Jurkat, Clone E6-1 (cell line): ENCODE measurements around the gene CDH4.

Source experiments
- DNase-seq: peaks from one replicate; pipeline ENCODE4 v3.0.0-alpha.2; 2011; ENCODE audit warnings: low read depth, low spot score
- H3K4me3 ChIP-seq: 2 replicates; pipeline ENCODE4 v1.5.1; 2011; ENCODE audit warnings: mild to moderate bottlenecking, low read length, control low read depth, moderate library complexity

CDH4 gene

DNA sequence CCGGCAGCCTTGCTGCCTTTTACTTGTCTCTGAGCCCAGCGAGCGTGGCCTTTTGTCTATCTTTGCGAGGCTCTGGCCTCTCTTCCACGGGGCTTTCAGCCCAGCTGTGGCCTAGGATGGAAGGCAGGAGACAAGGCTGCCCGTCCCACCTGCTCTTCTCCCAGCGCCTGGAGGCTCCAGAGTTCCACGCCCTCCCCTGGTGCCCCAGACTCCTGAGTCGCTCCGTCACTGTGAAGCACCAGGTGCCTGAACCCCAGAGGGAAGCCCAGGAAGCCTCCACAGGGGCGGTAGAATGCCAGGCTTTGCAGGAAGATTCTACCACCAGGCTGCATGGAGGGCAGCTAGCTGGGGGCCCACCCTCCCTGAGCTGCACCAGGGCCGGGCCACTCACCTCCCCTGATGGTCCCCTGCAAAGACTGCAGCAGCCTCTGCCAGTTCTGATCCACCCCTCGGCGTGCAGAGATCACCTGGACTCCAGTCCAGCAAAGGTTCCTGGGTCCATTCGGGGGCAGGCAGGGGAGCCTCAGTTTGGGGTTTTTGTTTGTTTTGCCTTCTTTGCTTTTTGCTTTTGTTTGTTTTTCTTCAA lies 384.6 kb downstream of the CDH4 start:
- no peak overlapping the region for H3K4me3 ChIP-seq
- DNase-seq, result no peak

DNA sequence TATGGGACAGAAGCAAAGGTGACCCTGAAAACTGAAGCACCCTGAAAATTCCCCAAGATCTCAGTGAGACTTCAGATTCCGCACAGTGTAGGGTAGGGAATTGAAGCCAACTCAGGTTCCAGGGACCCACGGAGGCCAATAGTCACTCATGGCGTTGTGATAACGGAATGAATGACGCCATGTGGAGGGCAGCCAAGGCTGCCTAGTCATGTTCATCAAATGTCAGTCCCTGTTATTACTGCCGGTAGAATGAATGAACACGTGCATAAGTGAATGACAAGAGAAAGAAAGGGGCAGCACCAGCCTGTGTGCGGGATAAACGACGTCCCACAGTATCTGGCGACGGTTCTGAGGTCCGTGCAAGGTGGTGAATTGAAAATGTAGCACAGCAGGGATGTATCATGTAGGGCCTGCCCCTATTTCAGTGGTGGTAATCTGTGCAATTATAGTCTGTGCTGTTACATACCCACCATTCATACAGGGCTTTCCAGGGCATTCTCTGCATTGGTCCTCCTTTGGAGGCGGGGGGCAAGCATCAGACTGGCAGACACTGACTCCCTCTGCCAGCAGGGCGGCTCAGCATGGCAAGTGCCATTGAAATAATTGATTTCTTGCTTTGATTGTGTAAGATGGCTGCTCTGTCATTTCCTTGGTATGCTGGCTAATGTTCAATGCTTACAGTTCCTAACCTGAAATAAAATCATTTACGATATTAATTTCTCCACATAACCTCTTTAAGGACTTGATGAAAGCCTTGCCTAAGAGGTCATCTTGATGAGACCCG lies 386.9 kb downstream of the CDH4 start:
- no peak for DNase-seq
- no peak overlapping the region for H3K4me3 ChIP-seq

DNA sequence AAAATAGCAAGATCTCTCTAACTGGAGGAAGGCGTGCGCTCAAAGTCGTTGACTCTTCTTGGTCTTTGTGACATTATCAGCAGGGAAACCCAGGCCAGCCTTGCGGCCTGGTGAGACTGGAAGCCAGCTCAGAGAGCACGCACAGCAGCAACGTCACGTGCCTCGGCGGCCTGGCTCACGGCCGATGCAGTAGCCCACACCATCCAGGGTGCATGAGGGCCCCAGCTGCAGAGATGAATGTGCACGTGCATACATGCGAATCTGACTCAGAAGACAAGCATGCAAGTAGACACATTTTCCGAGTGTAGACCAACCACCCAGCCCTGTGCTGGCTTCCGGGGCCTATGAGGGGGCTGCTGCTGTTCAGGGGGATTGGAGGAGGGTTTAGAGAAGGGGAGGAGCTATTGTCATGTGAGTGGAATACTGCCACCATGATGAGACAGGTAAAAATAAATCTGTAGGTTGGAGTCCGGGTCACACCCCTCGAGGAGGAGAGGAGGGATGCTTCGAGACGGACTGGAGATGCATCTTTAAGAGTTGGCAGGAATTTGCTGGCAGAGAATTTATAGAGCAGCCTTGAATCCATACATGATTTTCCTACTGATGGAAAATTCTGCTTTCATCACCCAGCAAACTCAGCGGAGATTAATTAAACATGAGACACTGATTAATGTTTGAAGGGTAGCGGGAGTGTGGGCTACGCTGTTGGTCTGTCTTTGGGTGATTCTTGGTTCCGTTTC lies 388.2 kb downstream of the CDH4 start:
- H3K4me3 ChIP-seq, result no peak overlapping the region
- DNase-seq, result no peak

DNA sequence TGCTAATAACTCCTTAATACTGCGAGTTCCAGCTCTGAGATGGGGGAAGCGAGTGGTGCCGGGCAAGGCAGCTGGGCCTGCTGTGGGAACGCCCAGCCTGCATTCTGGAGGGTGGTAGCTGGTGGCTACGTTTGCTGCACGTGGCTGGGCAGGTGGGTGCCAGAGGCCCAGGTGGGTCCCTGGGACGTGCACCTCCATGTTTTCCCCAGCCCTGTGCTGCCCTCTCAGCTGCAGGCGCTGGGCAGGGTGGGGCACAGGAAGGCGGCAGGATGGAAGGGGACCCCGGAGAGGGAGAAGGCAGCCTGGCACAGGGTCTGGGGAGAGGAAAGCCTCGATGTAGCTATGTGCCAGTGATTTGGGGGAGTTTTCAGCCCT lies 388.8 kb downstream of the CDH4 start:
- H3K4me3 ChIP-seq, result no peak overlapping the region
- DNase-seq, result no peak

DNA sequence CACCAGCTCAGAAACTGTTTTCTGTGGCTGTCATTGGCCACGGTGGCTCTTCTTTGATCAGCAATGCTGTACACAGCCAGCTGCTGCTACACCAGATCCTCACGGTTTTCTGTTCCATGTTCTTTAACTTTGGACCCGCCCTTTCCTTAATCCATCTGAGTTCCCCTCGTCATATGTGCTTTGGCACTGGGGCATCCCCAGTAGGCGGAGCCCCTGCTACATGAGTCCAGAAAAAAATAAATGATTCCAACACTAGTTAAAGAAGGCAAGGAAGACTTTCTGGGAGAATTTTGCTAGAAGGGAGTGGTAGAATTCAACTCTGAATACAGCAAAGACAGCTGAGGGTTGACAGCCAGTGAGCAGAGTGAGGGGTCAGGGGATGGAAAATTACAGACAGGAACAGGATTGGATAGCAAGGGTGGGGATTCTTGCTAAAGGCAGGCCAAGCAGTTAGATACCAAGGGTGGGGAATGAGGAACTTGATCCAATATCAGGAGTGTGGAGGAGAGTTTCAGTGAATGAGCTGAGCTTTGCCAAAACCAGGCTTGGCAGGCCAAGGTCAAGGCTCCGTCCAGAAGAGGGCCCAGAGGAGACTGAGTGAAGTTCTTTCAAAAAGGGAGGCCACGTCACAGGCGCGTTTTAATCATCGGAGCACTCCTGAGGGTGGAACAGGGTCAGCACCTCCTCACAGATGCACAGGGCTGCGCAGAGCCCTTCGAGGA lies 391.8 kb downstream of the CDH4 start:
- no peak for DNase-seq
- H3K4me3 ChIP-seq, result no peak overlapping the region

DNA sequence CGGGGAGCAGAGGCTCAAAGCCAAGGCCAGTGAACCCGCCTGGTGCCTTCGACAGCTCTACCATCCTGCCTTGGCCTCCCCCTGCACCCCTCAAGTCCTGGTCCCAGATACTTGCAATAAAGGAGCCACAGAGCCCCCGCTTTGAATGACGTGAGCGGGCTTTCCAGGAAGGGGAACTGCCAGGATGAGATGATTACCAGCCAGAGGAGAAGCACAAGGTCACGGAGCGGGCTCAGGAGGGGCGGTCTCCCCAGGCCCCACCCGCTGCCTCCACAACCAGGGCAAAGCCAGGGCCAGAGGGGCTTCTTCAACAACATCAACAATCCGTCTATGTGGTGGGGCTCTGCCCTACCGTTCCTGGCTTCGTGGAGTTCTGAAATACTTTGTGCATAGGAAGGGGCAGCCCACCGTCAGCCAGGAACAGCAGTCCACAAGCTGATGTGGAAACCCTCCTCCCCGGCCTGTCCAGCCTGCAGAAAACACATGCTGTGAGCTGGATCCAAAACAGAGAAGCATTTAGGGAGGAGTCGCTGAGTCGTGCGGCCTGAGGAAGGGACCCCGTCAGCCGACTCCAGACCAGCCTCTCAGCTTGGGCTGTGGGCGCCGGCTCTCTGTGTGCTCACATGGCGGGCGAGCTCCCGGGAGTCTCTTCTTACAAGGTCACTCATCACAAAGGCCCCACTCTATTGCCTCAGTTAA lies 392.5 kb downstream of the CDH4 start:
- no peak overlapping the region for H3K4me3 ChIP-seq
- no peak for DNase-seq

DNA sequence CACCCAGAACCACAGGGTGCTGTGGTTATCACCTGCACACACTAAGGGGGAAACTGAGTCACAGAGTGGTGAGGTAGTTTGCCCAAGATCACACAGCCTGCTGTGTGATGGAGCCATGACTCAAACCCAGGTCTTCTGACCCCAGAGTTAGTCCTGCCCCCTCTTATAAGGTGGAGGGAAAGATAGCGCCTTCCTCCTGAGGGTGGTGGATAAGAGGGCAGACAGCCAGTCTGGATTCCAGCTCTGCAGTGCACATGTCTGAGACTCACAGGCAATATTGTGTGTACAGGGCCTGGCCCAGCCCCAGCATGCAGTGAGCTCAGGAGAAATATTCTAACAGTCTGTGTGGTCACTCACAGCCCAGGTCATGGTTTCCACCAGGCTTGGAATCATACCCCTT lies 393.7 kb downstream of the CDH4 start:
- H3K4me3 ChIP-seq, result no peak overlapping the region

DNA sequence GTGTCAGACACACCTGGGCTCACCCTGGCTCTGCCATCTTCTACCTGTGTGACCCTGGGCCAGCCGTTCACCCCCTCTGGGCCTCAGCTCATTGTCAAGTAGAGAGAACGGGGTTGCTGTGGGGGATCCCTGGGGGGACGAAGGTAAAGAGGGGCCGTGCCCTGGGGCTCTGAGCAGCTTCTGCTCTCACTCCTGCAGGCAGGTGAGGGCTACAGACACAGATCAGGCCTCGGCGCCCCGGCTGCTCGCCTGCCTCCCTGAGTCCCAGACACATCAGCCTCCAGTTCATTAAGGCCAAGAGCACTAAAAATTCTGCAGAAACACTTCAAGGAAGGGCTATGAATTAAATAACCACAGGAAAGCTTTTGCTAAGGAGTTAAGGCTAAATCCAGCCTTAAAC lies 394.4 kb downstream of the CDH4 start:
- DNase-seq, result no peak
- no peak overlapping the region for H3K4me3 ChIP-seq

More for the DNA sequence above, 393.7 kb downstream of the CDH4 start:
- no peak for DNase-seq

DNA sequence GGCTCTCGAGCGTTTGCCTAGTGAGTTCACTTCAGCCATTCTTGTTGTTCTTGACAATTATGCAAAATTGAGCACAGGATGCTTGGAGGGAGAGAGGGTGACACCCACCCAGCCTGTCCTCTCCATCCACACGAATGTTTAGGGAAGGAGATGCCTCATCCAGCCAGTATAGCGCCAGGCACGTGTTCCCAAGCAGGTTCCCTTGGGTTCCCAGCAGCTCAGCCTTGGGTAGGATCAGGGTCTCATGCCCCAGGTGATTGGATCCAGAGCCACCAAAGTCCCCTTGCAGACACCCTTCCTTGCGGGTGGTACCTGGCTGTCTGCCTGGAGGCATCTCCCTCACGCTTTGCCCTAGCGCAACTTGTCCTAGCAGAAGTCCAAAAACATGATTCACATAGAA lies 394.9 kb downstream of the CDH4 start:
- no peak overlapping the region for H3K4me3 ChIP-seq
- no peak for DNase-seq

DNA sequence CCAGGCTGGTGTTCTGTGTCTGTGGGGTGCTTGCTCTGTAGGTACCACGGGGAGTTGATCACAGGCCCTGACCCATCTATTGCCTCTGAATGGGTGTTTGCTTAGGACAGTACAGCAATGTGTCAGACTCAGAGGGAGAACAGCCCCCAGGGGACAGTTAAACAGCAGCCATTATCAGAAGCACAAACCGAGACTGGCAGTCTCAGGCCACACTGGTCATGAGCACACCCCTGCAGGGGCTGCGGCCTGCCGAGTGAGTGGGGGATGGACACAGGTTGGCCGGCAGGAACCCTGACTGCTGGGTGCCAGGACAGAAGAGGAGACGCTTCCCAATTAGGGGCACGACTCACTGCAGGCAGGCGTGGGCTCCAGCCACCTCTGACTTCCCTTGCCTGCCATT lies 395.6 kb downstream of the CDH4 start:
- H3K4me3 ChIP-seq, result no peak overlapping the region
- DNase-seq, result no peak

DNA sequence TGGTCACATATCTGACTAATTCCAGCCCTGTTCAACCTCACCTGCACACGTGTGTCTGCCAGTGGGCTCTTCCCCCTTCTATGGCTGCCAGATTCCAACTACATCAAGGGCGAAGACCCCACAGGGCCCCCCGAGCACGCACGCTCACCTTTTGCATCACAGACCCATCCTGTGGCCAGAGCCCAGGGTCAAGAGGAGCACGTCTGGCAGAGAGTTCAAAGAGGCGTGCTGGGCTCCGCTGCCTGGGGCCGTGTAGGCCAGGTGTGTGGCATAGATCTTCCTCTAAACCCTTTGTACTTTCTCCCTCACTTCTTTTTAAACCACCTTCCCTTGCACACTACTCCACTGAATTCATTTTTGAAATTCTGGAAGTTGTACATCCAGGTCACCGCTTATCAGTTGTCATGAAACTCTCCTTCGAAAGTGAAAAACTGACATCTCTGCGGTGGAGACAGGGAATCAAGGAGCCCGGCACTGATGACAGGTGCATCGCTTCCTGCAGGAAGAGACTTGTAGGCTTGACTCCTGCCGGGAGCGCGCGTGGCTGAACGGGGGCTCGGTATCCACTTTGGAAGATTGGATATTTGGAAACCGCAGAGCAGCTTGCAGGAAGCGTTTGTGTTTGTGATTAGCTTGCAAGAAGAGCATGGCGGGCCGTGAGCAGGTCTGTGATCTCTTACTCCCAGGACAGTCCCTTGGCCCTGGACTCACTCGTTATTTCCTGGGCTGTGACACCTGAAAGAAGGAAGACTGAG lies 397.2 kb downstream of the CDH4 start:
- DNase-seq, result no peak
- no peak overlapping the region for H3K4me3 ChIP-seq

DNA sequence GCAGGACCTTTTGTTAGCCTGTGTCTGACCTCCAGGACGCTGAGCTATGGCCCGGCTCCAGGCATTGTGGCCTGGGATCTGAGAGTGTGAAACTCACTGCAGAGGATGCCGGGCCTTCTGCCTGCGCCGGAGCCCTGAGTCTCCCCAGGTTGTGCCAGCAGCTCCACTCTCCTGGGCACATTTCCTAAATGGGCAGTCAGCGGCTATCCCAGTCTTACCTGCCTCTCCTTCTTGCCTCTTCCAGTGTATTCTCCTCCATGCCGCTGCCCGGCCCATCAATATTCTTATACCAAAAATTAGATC lies 397.8 kb downstream of the CDH4 start:
- no peak for DNase-seq
- no peak overlapping the region for H3K4me3 ChIP-seq

DNA sequence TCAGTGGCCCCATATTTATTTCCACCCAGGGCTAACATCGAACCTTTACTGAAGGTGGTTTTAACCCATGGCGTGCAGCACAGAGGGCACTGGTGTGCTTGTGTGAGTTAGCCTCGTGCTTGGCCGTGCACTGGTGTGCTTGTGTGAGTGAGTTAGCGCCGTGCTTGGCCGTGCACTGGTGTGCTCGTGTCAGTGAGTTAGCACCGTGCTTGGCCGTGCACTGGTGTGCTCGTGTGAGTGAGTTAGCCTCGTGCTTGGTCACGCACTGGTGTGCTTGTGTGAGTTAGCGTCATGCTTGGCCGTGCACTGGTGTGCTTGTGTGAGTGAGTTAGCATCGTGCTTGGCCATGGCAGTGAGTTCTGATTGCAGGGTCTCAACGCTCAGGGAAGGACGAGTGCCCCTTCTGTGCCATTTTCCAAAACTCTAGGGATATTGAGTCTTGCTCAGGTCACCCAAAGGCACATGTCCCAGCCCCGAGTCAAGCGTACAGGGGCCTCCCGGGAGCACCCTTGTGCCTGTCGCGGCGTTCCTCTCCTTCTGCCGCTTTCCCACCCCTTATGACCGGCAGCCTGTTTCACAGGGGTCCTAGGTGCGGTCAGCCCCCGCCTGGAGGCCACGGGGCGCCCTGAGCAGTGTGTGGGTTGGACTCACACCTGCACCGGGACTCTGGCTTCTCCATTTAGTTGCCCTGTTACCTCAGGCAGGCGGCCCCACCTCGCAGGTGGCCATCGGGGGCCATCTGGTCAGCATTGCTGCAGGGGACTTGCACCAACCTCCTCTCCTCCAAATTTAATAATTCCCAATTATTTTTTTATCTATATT lies 399.1 kb downstream of the CDH4 start:
- H3K4me3 ChIP-seq, result no peak overlapping the region
- no peak for DNase-seq

DNA sequence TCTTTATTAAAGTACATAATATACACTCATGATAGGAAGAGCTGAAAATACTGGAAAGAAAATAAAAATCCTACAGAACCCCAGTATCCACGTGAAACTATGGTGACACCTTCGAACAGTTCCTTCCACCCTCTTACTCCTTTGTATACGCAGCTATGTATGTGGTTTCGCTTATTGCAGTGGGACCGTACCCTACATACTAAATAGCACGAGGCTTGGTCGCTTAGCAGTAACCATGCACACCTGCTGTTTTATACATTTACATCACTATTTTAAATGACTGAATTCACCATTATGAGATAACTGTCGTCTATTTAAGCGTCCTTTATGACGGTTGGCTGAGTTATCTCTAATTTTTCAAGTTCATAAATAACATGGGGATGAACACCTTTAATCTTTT lies 400.1 kb downstream of the CDH4 start:
- DNase-seq, result no peak
- H3K4me3 ChIP-seq, result no peak overlapping the region

DNA sequence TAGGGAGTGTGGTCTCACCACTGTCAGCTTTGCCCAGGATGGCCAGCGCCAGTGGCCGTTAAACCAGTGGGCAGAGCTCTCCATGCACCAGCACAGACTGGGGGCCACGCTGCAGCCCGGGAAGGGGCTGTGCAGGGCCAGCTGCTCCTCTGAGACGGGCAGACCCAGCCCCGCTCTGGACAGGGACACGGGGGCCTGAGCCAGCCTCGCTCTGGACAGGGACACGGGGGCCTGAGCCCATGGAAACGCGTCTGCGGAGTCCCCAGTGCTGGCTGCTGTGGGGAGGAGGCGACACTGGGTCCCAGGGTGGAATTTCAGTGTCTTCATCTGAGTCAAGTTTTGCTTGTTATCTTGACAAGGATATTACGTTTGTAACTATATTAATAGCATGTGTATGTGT lies 402.7 kb downstream of the CDH4 start:
- no peak for DNase-seq
- no peak overlapping the region for H3K4me3 ChIP-seq

DNA sequence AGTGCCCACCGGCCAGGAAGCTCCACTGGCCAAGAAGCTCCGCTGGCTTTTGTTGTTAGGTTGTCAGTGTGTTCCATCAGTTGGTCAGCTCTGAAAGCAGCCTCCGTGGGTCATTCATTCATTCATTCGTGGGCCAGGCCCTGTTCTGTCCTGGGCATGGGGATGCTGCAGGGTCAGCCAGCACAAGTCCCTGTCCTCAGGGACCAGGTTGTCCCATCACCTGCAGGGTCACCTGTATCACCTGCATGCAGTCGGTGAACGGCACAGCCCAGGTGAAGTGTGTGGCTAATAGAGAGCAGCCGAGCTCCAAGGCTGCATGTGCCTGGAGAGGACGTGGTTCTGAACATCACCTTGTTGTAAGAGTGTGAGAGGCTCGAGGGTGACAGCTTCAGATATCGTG lies 403.5 kb downstream of the CDH4 start:
- DNase-seq, result no peak
- H3K4me3 ChIP-seq, result no peak overlapping the region

DNA sequence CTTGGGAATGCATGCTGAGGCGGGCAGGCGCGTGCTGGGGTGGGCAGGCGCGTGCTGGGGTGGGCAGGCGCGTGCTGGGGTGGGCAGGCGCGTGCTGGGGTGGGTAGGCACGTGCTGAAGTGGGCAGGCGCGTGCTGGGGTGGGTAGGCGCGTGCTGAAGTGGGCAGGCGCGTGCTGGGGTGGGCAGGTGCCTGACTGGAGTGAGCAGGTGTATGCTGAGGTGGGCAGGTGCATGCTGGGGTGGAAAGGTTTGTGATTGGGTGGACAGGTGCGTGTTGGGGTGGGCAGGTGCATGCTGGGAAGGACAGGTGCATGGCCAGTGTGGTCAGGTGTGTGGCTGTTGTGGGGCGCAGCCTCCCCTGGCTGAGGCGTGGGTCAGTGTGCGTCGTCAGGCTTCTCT lies 404.1 kb downstream of the CDH4 start:
- no peak for DNase-seq
- no peak overlapping the region for H3K4me3 ChIP-seq

DNA sequence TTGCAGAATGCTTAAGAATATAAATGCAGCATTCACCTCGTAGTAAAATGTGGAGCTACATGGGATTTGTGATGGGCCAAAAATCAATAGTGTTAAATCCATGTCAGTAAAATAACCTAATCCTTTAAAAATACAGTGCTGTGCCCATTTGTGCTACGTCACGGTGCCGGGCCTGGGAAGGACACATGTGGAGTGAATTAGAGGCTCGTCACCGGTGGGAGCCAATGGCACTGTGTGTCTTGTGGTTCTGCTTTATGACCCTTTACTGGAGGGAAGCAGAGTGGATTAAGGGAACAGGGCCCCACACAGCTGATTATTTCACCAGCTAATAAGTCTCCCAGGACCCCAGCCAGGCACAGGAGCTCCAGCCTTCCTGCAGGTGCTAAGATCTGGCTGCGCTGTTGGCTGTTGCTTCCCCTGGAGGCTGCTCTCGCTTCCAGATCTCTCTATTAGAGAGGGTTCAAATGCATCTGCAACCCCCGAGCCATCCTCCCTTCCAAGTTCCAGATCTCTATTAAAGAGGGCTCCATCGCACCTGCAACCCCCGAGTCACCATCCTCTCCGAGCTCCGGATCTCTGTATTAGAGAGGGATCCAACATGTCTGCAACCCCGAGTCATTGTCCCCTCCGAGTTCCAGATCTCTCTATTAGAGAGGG lies 405.8 kb downstream of the CDH4 start:
- no peak overlapping the region for H3K4me3 ChIP-seq
- DNase-seq, result no peak
